ENCODE results near the gene SUGCT. TPM values are rescaled to one million over a fixed set of nuclear protein-coding genes. Genes with fewer than 3 reads are reported as not detected.

SUGCT gene
- total and polyA plus RNA-seq, 2 of the 8 experiments (the other 6 are each of a cell fraction or from before 2014, with no cell fraction given), result 2.8 to 5.4 TPM

DNA sequence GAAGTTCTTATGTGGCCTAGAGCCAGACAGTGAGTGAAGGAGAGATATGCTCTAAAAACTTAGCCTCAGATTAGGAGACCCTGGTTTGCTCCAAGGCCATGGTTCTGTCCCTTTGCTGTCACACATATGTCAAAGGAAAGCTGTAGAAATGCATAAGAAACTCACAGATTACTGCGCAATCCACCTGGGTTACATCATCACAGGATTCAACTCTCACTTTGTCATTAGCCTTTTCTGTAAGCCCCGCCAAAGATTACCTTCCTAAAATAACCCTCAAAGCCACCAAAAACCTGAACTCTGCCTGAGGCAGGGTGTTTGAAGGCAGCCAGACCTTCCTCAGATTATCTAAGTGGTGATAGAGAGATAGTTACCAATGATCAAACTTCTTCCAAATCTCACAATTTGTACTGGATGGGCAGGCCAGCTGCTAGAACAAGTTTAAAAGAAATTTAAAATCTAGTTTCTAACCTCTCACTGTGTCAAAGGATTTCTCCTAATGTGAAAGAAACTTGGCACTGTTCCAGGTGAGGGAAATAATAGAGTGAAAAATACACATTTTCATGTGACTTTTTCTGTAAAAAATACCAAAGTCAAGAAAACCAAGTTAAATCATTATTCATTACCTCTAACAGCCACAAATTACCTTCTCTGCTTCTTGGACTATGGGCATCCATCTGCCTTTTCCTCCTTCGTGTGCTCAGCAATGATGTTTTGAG lies 567.2 kb downstream of the SUGCT start (continued):
- TF ChIP-seq ASH2L (IDR thresholded peaks at IDR 0.05; ENCODE audit: low read length) (no peak), SIRT6 (IDR thresholded peaks at IDR 0.05; ENCODE audit: low read length) (no peak), RXRA (IDR thresholded peaks at IDR 0.05; ENCODE audit: insufficient read depth, low read depth, low read length) (no peak), CREB1 (IDR thresholded peaks at IDR 0.05) (no peak), POU5F1 (IDR thresholded peaks at IDR 0.05; ENCODE audit: low read depth, low read length) (no peak), EZH2 (IDR thresholded peaks at IDR 0.05; ENCODE audit: low read depth, low read length, severe bottlenecking) (no peak), POLR2AphosphoS5 (IDR thresholded peaks at IDR 0.05; ENCODE audit: low read depth, low read length) (no peak)
- TF ChIP-seq, protein P1, sequence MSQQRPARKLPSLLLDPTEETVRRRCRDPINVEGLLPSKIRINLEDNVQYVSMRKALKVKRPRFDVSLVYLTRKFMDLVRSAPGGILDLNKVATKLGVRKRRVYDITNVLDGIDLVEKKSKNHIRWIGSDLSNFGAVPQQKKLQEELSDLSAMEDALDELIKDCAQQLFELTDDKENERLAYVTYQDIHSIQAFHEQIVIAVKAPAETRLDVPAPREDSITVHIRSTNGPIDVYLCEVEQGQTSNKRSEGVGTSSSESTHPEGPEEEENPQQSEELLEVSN (IDR thresholded peaks at IDR 0.05), result no peak
